K562 (cell line): ENCODE data around the gene GABARAP. TPM values are rescaled to one million over a fixed set of nuclear protein-coding genes. Genes with fewer than 3 reads are reported as not detected.

Experiments used
- ATAC-seq: fragments of 200-7000 bp; cut with Tn5 transposase; 3 replicates; pipeline ENCODE4 v1.9.1; 2020; ENCODE audit warnings: moderate library complexity
- BruUV-seq: library from RNA; stranded (reverse); fragments of 400-500 nt; replicated peaks from 2 replicates; lab custom pipeline; 2021; lab: Mats Ljungman, UMichigan
- CTCF ChIA-PET: fragments of 300-600 bp; formaldehyde crosslinking; extraction: SDS; loops from one replicate; lab custom pipeline; 2021; ENCODE audit warnings: low intra/inter-chr PET ratio; lab: Yijun Ruan, JAX
- POLR2A ChIA-PET: fragments of 300-600, 350-650 bp; sonication (Branson Sonifier 250); formaldehyde crosslinking; extraction: SDS; loops from one replicate; lab custom pipeline; 2021; ENCODE audit warnings: antibody characterized with exemption, inconsistent platforms; lab: Yijun Ruan, JAX
- DNase-seq, 4 experiments: peaks; one replicate each; pipeline versions ENCODE4 v3.0.0 to v3.0.0-alpha.2; 2011 to 2018; ENCODE audit warnings: low spot score in 3 of 4, mixed read lengths in 3 of 4; ENCODE audit errors: extremely low read depth in 1 of 4
- FAIRE-seq: peaks from 2 replicates; lab custom pipeline; 2011; peaks lifted over from hg19 to GRCh38; lab: Jason Lieb, UNC
- H2AFZ ChIP-seq: 2 replicates; pipeline ENCODE4 v1.6.0; 2011; ENCODE audit warnings: low read depth, low read length, control low read depth, inconsistent platforms
- H3K27ac ChIP-seq: fragments of 200-600 bp; 3 replicates; pipeline ENCODE4 v1.8.0; 2011; ENCODE audit warnings: low read depth, mild to moderate bottlenecking, control low read depth, inconsistent platforms, low read length, moderate library complexity, mixed read lengths; ENCODE audit errors: extremely low read depth
- H3K27me3 ChIP-seq, 2 experiments: fragments of 300-600 bp in 1 of 2; 2 replicates in 1 of 2; 3 replicates in 1 of 2; pipeline versions ENCODE4 v1.6.0 to v1.8.0; 2011; ENCODE audit warnings: inconsistent platforms in 2 of 2, low read length in 2 of 2, mild to moderate bottlenecking in 1 of 2, mixed read lengths in 1 of 2, moderate library complexity in 1 of 2; ENCODE audit not compliant: control insufficient read depth in 2 of 2, insufficient read depth in 2 of 2
- H3K36me3 ChIP-seq: fragments of 300-600 bp; 3 replicates; pipeline ENCODE4 v1.8.0; 2011; ENCODE audit warnings: mild to moderate bottlenecking, low read length, inconsistent platforms; ENCODE audit not compliant: control insufficient read depth, insufficient read depth
- H3K4me1 ChIP-seq, 2 experiments: fragments of 200-600 bp in 1 of 2; replicated peaks in 1 of 2; 2 replicates in 1 of 2; 3 replicates in 1 of 2; pipeline versions ENCODE4 v1.5.1 to v1.8.0; 2011; ENCODE audit warnings: inconsistent platforms in 2 of 2, low read length in 2 of 2, mild to moderate bottlenecking in 1 of 2, mixed read lengths in 1 of 2, moderate library complexity in 1 of 2; ENCODE audit not compliant: control insufficient read depth in 2 of 2, insufficient read depth in 2 of 2
- H3K4me2 ChIP-seq: 2 replicates; pipeline ENCODE4 v1.6.1; 2011; ENCODE audit warnings: low read length, control low read depth, inconsistent platforms, mixed read lengths; ENCODE audit not compliant: insufficient read depth
- H3K4me3 ChIP-seq: fragments of 200-600 bp; sonication (generic), shearing (Covaris generic); 2 replicates; pipeline ENCODE4 v1.5.1; 2016; ENCODE audit warnings: control low read depth, inconsistent platforms
- H3K79me2 ChIP-seq: fragments of 200-600 bp; 3 replicates; pipeline ENCODE4 v1.8.0; 2011; ENCODE audit warnings: low read length, inconsistent platforms; ENCODE audit not compliant: control insufficient read depth, insufficient read depth
- H3K9ac ChIP-seq, 2 experiments: 2 replicates each; pipeline versions ENCODE4 v1.6.0 to v1.6.1; 2011; ENCODE audit warnings: low read depth in 2 of 2, low read length in 2 of 2, control low read depth in 1 of 2, inconsistent platforms in 1 of 2, mild to moderate bottlenecking in 1 of 2, mixed read lengths in 1 of 2; ENCODE audit not compliant: insufficient read depth in 1 of 2
- H3K9me1 ChIP-seq: one replicate; pipeline ENCODE4 v1.6.0; 2011; ENCODE audit warnings: inconsistent platforms, mild to moderate bottlenecking, low read length, moderate library complexity; ENCODE audit not compliant: control insufficient read depth, insufficient read depth
- H3K9me3 ChIP-seq: replicated peaks from 2 replicates; pipeline ENCODE4 v1.5.1; 2011; ENCODE audit warnings: low read depth, low read length, inconsistent platforms; ENCODE audit not compliant: control insufficient read depth, insufficient read depth
- H4K20me1 ChIP-seq: replicated peaks from 2 replicates; pipeline ENCODE4 v1.6.1; 2011; ENCODE audit warnings: low read length, inconsistent platforms, mixed read lengths; ENCODE audit not compliant: control insufficient read depth, insufficient read depth
- ARID4B ChIP-seq: sonication (generic); formaldehyde crosslinking; IDR thresholded peaks from 2 replicates; pipeline ENCODE4 v1.8.0; 2022; ENCODE audit warnings: mild to moderate bottlenecking, missing genetic modification reagents
- C11orf30 ChIP-seq: fragments of 450-650 bp; IDR thresholded peaks from 2 replicates; pipeline ENCODE4 v1.6.1; 2016; ENCODE audit warnings: low read depth, mild to moderate bottlenecking
- CTCF ChIP-seq, 3 experiments: IDR thresholded peaks in 2 of 3; conservative IDR thresholded peaks in 1 of 3; 2 replicates each; pipeline ENCODE4 v1.5.1; 2011 to 2012; ENCODE audit warnings: low read length in 3 of 3, mild to moderate bottlenecking in 3 of 3, control low read depth in 2 of 3, improper control_type of control experiment in 1 of 3, inconsistent platforms in 1 of 3, low read depth in 1 of 3, mixed read lengths in 1 of 3, moderate library complexity in 1 of 3; ENCODE audit not compliant: insufficient read depth in 2 of 3
- ERF ChIP-seq: fragments of 450-650 bp; formaldehyde crosslinking; IDR thresholded peaks from 2 replicates; pipeline ENCODE4 v1.4.0; 2020; ENCODE audit warnings: mild to moderate bottlenecking, mixed read lengths
- FOXM1 ChIP-seq, 2 experiments: fragments of 450-650 bp in 1 of 2; sonication (generic) in 1 of 2; formaldehyde crosslinking in 1 of 2; IDR thresholded peaks; 2 replicates each; pipeline versions ENCODE4 v1.6.1 to v1.9.0; 2017 to 2022; ENCODE audit warnings: low read depth in 2 of 2, mild to moderate bottlenecking in 2 of 2, missing genetic modification reagents in 1 of 2, moderate library complexity in 1 of 2
- POLR2G ChIP-seq: fragments of 200-400 bp; formaldehyde crosslinking; IDR thresholded peaks from 2 replicates; pipeline ENCODE4 v1.6.1; 2017; ENCODE audit warnings: low read depth, mild to moderate bottlenecking, antibody characterized with exemption, low read length, moderate library complexity
- RAD21 ChIP-seq, 2 experiments: fragments of 250-450 bp in 1 of 2; fragments of 450-650 bp in 1 of 2; sonication (Bioruptor Pico) in 1 of 2; formaldehyde crosslinking in 1 of 2; IDR thresholded peaks in 1 of 2; conservative IDR thresholded peaks in 1 of 2; 2 replicates each; pipeline versions ENCODE4 v1.4.0 to v1.8.0; 2020 to 2022; ENCODE audit warnings: mild to moderate bottlenecking in 2 of 2, moderate library complexity in 1 of 2
- RB1 ChIP-seq: fragments of 450-650 bp; IDR thresholded peaks from 2 replicates; pipeline ENCODE4 v1.6.1; 2017; ENCODE audit warnings: low read depth, mild to moderate bottlenecking
- XRCC4 ChIP-seq: IDR thresholded peaks from one replicate; pipeline ENCODE4 v1.6.1; 2011; ENCODE audit not compliant: insufficient read depth, insufficient read length; ENCODE audit errors: extremely low read depth
- ZNF174 ChIP-seq: fragments of 250-450 bp; sonication (Bioruptor Pico); IDR thresholded peaks from 2 replicates; pipeline ENCODE4 v1.4.0; 2020; ENCODE audit warnings: mild to moderate bottlenecking
- ZNF395 ChIP-seq: fragments of 200-800 bp; sonication (Bioruptor generic); IDR thresholded peaks from 2 replicates; pipeline ENCODE4 v1.6.1; 2017; ENCODE audit warnings: missing genetic modification characterization, missing compliant biosample characterization
- WGBS: fragments of 100-300 bp; shearing (Covaris generic); methylation state at CpG from one replicate; pipeline ENCODE4 v1.1.6; 2016; ENCODE audit warnings: low coverage, mixed read lengths; ENCODE audit not compliant: insufficient coverage; ENCODE audit errors: missing lambda C conversion rate; 5-methylcytosine and 5-hydroxymethylcytosine counted together
- in situ Hi-C: fragments of 300-500 bp; cut with MboI; formaldehyde crosslinking; loops from 4 replicates; pipeline ENCODE4 v1.15.0; 2018; ENCODE audit warnings: inconsistent platforms, mixed read lengths
- intact Hi-C: fragments of 100-400 bp; cut with micrococcal nuclease; formaldehyde crosslinking; loops from 2 replicates; pipeline ENCODE4 v1.14.2; 2022
- polyA plus RNA-seq, 8 experiments: library from polyadenylated mRNA; depleted of rRNA in 4 of 8; stranded (reverse) in 5 of 8; unstranded in 3 of 8; fragments of >200 nt; fragmentation: Nextera tagmentation in 2 of 8; fragmentation: Illumina TruSeq in 1 of 8; extraction: Ambion mirVana in 2 of 8; extraction: Trizol in 1 of 8; gene quantifications; 2 replicates each; pipeline versions ENCODE4 v1.2.1 to v1.2.3, GENCODE V29; 2011 to 2014; ENCODE audit warnings: inconsistent platforms in 1 of 8, missing spikeins in 1 of 8
- total RNA-seq, 7 experiments: library from RNA; depleted of rRNA in 6 of 7; stranded (reverse); fragments of >200 nt in 6 of 7; fragmentation: Illumina TruSeq in 2 of 7; extraction: Trizol in 2 of 7; gene quantifications; 2 replicates each; pipeline versions ENCODE4 v1.2.1 to v1.2.3, GENCODE V29; 2011 to 2021; ENCODE audit warnings: low replicate concordance in 1 of 7

The GABARAP gene
- total and polyA plus RNA-seq, 9 of the 15 experiments (the other 6 are each of a cell fraction or from before 2014, with no cell fraction given) = 47.5 to 373 (median 152) TPM

- CTCF ChIA-PET = no interaction called here
- intact Hi-C loops (no loop called here), in situ Hi-C loops (no loop called here)
- POLR2A ChIA-PET = interaction anchor here (0.6 to 7.7 kb wide), 7 partner anchors 10 to 116 kb away, joined by 3 to 73 read pairs (median 5); partner anchors contain the start of genes ACAP1, DVL2, GABARAP and PHF23
- peaks cover 6% of the 10 kb centered on the region for H3K9me1 ChIP-seq
- H3K79me2 ChIP-seq = peaks cover 37% of the 10 kb centered on the region
- H3K4me2 ChIP-seq = peak overlapping the region; percentile 93
- no peaks in the 10 kb centered on the region for H3K27me3 ChIP-seq
- peak overlapping the region; percentile 90 for H3K27ac ChIP-seq
- no peaks in the 10 kb centered on the region for H3K9me3 ChIP-seq
- peaks cover 33 to 52% of the 10 kb centered on the region in 2 experiments for H3K4me1 ChIP-seq
- no TSS peak for BruUV-seq
- peak in 2 of 4 experiments; percentile 34 to 44 for DNase-seq
- FAIRE-seq = no peak
- H2AFZ ChIP-seq = no peak overlapping the region
- WGBS = 14% methylated on average over 6 of the region's 11 CpGs
- ATAC-seq = peak; percentile 23
- H3K4me3 ChIP-seq = peak overlapping the region; percentile 87
- H4K20me1 ChIP-seq = peaks cover 6% of the 10 kb centered on the region
- H3K9ac ChIP-seq = peak overlapping the region; percentile 90 to 99
- peaks cover 52% of the 10 kb centered on the region; the same call in 2 of the 3 replicates for H3K36me3 ChIP-seq
- TF ChIP-seq CTCF (IDR thresholded peaks at IDR 0.05 in 2 of 3, conservative IDR thresholded peaks at IDR 0.05 in 1 of 3; ENCODE audit: insufficient read depth in 2 of 3, low read depth in 1 of 3, low read length in 3 of 3) (peak; percentile 25 to 41 (median 29); a peak in 3 of 6 replicates), C11orf30 (peak; percentile 17; the same call in 1 of the 2 replicates), ERF (CRISPR knock-in tag) (0 out of 2 replicates have a peak, but pooled peaks have one; percentile 45), ZNF395 (CRISPR knock-in tag) (0 out of 2 replicates have a peak, but pooled peaks have one; percentile 32), ZNF174 (no peak), POLR2G (peak; percentile 34; the same call in 1 of the 2 replicates), FOXM1 (IDR thresholded peaks at IDR 0.05; ENCODE audit: low read depth) (no peak), FOXM1 (CRISPR knock-in tag; IDR thresholded peaks at IDR 0.05; ENCODE audit: low read depth) (no peak), ARID4B (CRISPR knock-in tag) (no peak), RAD21 (CRISPR knock-in tag; conservative IDR thresholded peaks at IDR 0.05 in 1 of 2, IDR thresholded peaks at IDR 0.05 in 1 of 2) (peak; percentile 7 to 44; a peak in 2 of 4 replicates), RB1 (no peak), XRCC4 (no peak)
Observed at GRCh38 chr17:7220593-7221277, 21.5 kb downstream of the GABARAP start.
